B cell (primary cell): ENCODE data around the gene CAMK2B. TPM values are rescaled to one million over a fixed set of nuclear protein-coding genes. Genes with fewer than 3 reads are reported as not detected.
A peak's percentile ranks its signal among the peaks of the same experiment; 100 is the strongest.

Experiments
- ATAC-seq: fragments of 200-7000 bp; cut with Tn5 transposase; one replicate; pipeline ENCODE4 v1.10.0; 2021; ENCODE audit warnings: low read depth, mild to moderate bottlenecking, moderate number of reproducible peaks, moderate library complexity
- CTCF ChIA-PET: fragments of 350-600 bp; sonication (Branson Sonifier 250); formaldehyde crosslinking; loops from one replicate; lab custom pipeline; 2021; ENCODE audit warnings: antibody characterized with exemption, inconsistent platforms; lab: Charles Lee
- POLR2A ChIA-PET: fragments of 350-600 bp; sonication (Branson Sonifier 250); formaldehyde crosslinking; loops from one replicate; lab custom pipeline; 2021; ENCODE audit warnings: antibody characterized with exemption; lab: Charles Lee
- DNase-seq: peaks from one replicate; pipeline ENCODE4 v3.0.0; 2013
- H2AFZ ChIP-seq: 2 replicates; pipeline ENCODE4 v1.6.1; 2012; ENCODE audit warnings: mild to moderate bottlenecking, low read depth, low read length; ENCODE audit not compliant: insufficient read depth, poor library complexity, severe bottlenecking
- H3K27ac ChIP-seq, 2 donors: 1 replicate in 1 of 2; 2 replicates in 1 of 2; pipeline ENCODE4 v1.5.1; 2012 to 2013; ENCODE audit warnings: low read length in 2 of 2, mild to moderate bottlenecking in 2 of 2, moderate library complexity in 1 of 2
- H3K27me3 ChIP-seq, 4 experiments: fragments of 200-600 bp in 1 of 4; sonication (generic) in 1 of 4; replicated peaks in 1 of 4; 1 replicate in 2 of 4; 2 replicates in 2 of 4; pipeline versions ENCODE4 v1.6.1 to v1.7.0; 2013 to 2016; ENCODE audit warnings: low read length in 3 of 4, mild to moderate bottlenecking in 2 of 4, mixed read lengths in 1 of 4, moderate library complexity in 1 of 4; ENCODE audit not compliant: insufficient read depth in 4 of 4, control insufficient read depth in 3 of 4; ENCODE audit errors: control extremely low read depth in 1 of 4
- H3K36me3 ChIP-seq, 2 experiments: replicated peaks in 1 of 2; 1 replicate in 1 of 2; 2 replicates in 1 of 2; pipeline versions ENCODE4 v1.6.1 to v1.7.1; 2013; ENCODE audit warnings: low read length in 1 of 2; ENCODE audit not compliant: insufficient read depth in 2 of 2, control insufficient read depth in 1 of 2; ENCODE audit errors: control extremely low read depth in 1 of 2, extremely low read depth in 1 of 2
- H3K4me1 ChIP-seq, 2 donors: fragments of 200-600 bp in 1 of 2; sonication (generic) in 1 of 2; 1 replicate in 1 of 2; 2 replicates in 1 of 2; pipeline versions ENCODE4 v1.5.1 to v1.6.1; 2013 to 2017; ENCODE audit warnings: low read length in 2 of 2; ENCODE audit not compliant: control insufficient read depth in 2 of 2, insufficient read depth in 2 of 2
- H3K4me2 ChIP-seq: replicated peaks from 2 replicates; pipeline ENCODE3; 2012; ENCODE audit warnings: mild to moderate bottlenecking, low read depth, low read length; ENCODE audit not compliant: poor library complexity, severe bottlenecking
- H3K4me3 ChIP-seq, 5 experiments: fragments of 200-600 bp in 1 of 5; sonication (generic) in 1 of 5; 1 replicate in 3 of 5; 2 replicates in 2 of 5; pipeline versions ENCODE4 v1.5.1 to v1.7.0; 2011 to 2016; ENCODE audit warnings: low read length in 4 of 5, mild to moderate bottlenecking in 4 of 5, low read depth in 2 of 5, control low read depth in 1 of 5, moderate library complexity in 1 of 5; ENCODE audit not compliant: insufficient read depth in 1 of 5; ENCODE audit errors: control extremely low read depth in 1 of 5, extremely low read depth in 1 of 5
- H3K79me2 ChIP-seq: fragments of 200-600 bp; sonication (generic); one replicate; pipeline ENCODE4 v1.6.0; 2016; ENCODE audit warnings: low read length; ENCODE audit not compliant: control insufficient read depth, insufficient read depth
- H3K9ac ChIP-seq: fragments of 200-600 bp; sonication (generic); 2 replicates; pipeline ENCODE4 v1.6.1; 2017; ENCODE audit warnings: mild to moderate bottlenecking, low read length, moderate library complexity
- H3K9me3 ChIP-seq, 3 donors: one replicate each; pipeline versions ENCODE4 v1.6.1 to v1.7.1; 2013; ENCODE audit warnings: low read length in 2 of 3; ENCODE audit not compliant: control insufficient read depth in 2 of 3, insufficient read depth in 1 of 3; ENCODE audit errors: control extremely low read depth in 1 of 3
- H4K20me1 ChIP-seq: 2 replicates; pipeline ENCODE4 v1.6.0; 2012; ENCODE audit warnings: mild to moderate bottlenecking, low read length; ENCODE audit not compliant: insufficient read depth, control insufficient read depth, poor library complexity, severe bottlenecking
- H3K27ac Mint-ChIP-seq: one replicate; pipeline ENCODE4 v1.8.0; 2021; ENCODE audit warnings: mixed read lengths
- H3K27me3 Mint-ChIP-seq: one replicate; pipeline ENCODE4 v1.8.0; 2021; ENCODE audit warnings: mixed read lengths
- H3K4me1 Mint-ChIP-seq: one replicate; pipeline ENCODE4 v1.8.0; 2021; ENCODE audit warnings: mixed read lengths
- H3K4me3 Mint-ChIP-seq: one replicate; pipeline ENCODE4 v1.8.0; 2021; ENCODE audit warnings: mixed read lengths
- H3K9me3 Mint-ChIP-seq: one replicate; pipeline ENCODE4 v1.8.0; 2022; ENCODE audit warnings: mixed read lengths; ENCODE audit not compliant: insufficient read depth
- CTCF ChIP-seq: fragments of 200-600 bp; IDR thresholded peaks from one replicate; pipeline ENCODE4 v1.8.0; 2022; ENCODE audit warnings: antibody characterized with exemption, mild to moderate bottlenecking
- EZH2 ChIP-seq: IDR thresholded peaks from 2 replicates; pipeline ENCODE4 v1.6.1; 2012; ENCODE audit warnings: borderline replicate concordance, low read depth, mild to moderate bottlenecking, moderate library complexity, low read length; ENCODE audit not compliant: insufficient read depth, poor library complexity, severe bottlenecking
- WGBS: methylation state at CpG from one replicate; pipeline ENCODE4 v1.1.5; 2013; ENCODE audit warnings: missing lambda C conversion rate; ENCODE audit not compliant: insufficient coverage; 5-methylcytosine and 5-hydroxymethylcytosine counted together
- intact Hi-C: fragments of 100-400 bp; cut with micrococcal nuclease; formaldehyde crosslinking; loops from one replicate; pipeline ENCODE4 v1.10.0; 2022
- polyA plus RNA-seq: library from polyadenylated mRNA; depleted of rRNA; stranded (reverse); fragments of >200 nt; gene quantifications from 2 replicates; pipeline ENCODE4 v1.2.3, GENCODE V29; 2012
- total RNA-seq, 2 donors: library from RNA; stranded (reverse); fragments of 120-200 nt in 1 of 2; gene quantifications; 1 replicate in 1 of 2; 2 replicates in 1 of 2; pipeline versions ENCODE4 v1.2.3 to v1.2.4, GENCODE V29; 2013 to 2022

The CAMK2B gene
- total and polyA plus RNA-seq, 2 donors (not counting 1 experiment from before 2014, with no cell fraction given), result 0.42 TPM; not detected in 1

GRCh38 chr7:44280636-44280992, 44.8 kb downstream of the CAMK2B start:
- ChIA-PET POLR2A (no interaction called here), CTCF (no interaction called here)
- Histone ChIP-seq H2AFZ (no peak overlapping the region), H3K27me3 (peaks cover 0 to 2% (median 0%) of the 10 kb centered on the region in 4 experiments), H3K36me3 (no peaks in the 10 kb centered on the region), H3K9me3 (no peaks in the 10 kb centered on the region), H3K4me1 (no peaks in the 10 kb centered on the region), H3K4me3 (no peak overlapping the region), H3K9ac (no peak overlapping the region), H3K27ac (no peak overlapping the region), H3K4me2 (no peak overlapping the region), H3K79me2 (no peaks in the 10 kb centered on the region), H4K20me1 (no peaks in the 10 kb centered on the region)
- H3K27ac Mint-ChIP-seq, result peak overlapping the region; percentile 27
- intact Hi-C loops, result no loop called here
- H3K9me3 Mint-ChIP-seq, result no peaks in the 10 kb centered on the region
- H3K4me3 Mint-ChIP-seq, result no peak overlapping the region
- H3K27me3 Mint-ChIP-seq, result no peaks in the 10 kb centered on the region
- H3K4me1 Mint-ChIP-seq, result no peaks in the 10 kb centered on the region
- no peak for ATAC-seq
- DNase-seq, result no peak
- WGBS, result 81% methylated on average over 3 of the region's 8 CpGs
- TF ChIP-seq CTCF, result no peak
- no peak for TF ChIP-seq EZH2

- no peak overlapping the region for H3K27ac Mint-ChIP-seq
- TF ChIP-seq CTCF, result no peak
- TF ChIP-seq EZH2, result no peak
- no peak for DNase-seq
- Histone ChIP-seq H3K4me2 (no peak overlapping the region), H2AFZ (no peak overlapping the region), H3K9ac (no peak overlapping the region), H3K4me1 (no peaks in the 10 kb centered on the region), H3K79me2 (no peaks in the 10 kb centered on the region), H4K20me1 (no peaks in the 10 kb centered on the region), H3K9me3 (no peaks in the 10 kb centered on the region), H3K27ac (no peak overlapping the region), H3K36me3 (no peaks in the 10 kb centered on the region), H3K4me3 (no peak overlapping the region), H3K27me3 (peaks cover 0 to 2% (median 0%) of the 10 kb centered on the region in 4 experiments)
- POLR2A ChIA-PET, result no interaction called here
- no peaks in the 10 kb centered on the region for H3K9me3 Mint-ChIP-seq
- H3K4me1 Mint-ChIP-seq, result no peaks in the 10 kb centered on the region
- CTCF ChIA-PET, result no interaction called here
- intact Hi-C loops, result no loop called here
- H3K27me3 Mint-ChIP-seq, result no peaks in the 10 kb centered on the region
- H3K4me3 Mint-ChIP-seq, result no peak overlapping the region
- 80% methylated on average over 10 of the region's 15 CpGs for WGBS
- no peak for ATAC-seq
Measured at GRCh38 chr7:44279731-44280505, 45.5 kb downstream of the CAMK2B start.
